ENCODE results near the gene ASB7.

Gene ASB7

DNA sequence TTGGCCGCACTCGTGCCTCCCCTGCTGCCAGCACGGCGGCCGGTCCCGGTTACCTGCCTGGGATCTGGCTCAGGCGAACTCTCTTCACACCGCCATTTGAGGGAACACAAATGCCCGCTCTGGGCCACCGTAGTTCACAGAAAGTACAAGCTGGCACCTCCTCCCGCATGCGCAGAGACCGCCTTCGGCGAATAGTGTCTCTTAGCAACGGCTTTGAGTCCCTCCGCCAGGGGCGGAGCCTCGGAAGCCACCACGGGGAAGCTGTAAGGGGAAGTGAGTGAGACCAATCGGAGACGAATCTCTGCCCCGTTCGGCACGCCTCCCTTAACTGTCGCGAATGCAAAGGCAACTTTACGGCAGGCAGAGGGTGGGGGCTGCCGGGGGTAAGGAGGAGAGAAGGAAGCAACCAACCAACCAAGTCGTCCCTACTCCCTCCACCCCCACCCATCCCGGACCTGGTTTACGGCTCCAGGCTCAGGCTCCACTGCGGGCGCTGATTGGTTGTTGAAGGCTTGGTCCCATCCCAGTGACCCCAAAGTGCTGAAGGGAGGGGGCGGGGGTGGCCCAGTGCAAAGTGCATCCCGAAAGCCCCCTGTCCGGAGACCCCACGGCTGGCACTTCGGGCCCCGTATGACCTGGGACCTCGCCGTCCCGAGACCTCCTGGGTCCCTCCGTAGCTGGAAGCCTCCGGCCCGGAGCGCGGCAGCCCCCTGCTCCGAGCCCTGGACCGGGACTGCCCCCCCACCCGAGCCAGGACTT is at the start of gene ASB7, which contains the start of gene LINS1 (continued):
- TF ChIP-seq ZNF404 (tag by site-specific recombination; IDR thresholded peaks at IDR 0.05), result no peak
- TF ChIP-seq SCRT1 (tag by site-specific recombination; IDR thresholded peaks at IDR 0.05; ENCODE audit: borderline replicate concordance), result no peak
- TF ChIP-seq ZNF23 (tag by site-specific recombination; IDR thresholded peaks at IDR 0.05; ENCODE audit: borderline replicate concordance), result no peak
- TF ChIP-seq ZBTB20 (tag by site-specific recombination; IDR thresholded peaks at IDR 0.05), result no peak; the same call in 1 of the 2 replicates
- no peak for TF ChIP-seq ZNF248 (tag by site-specific recombination; IDR thresholded peaks at IDR 0.05)
- no peak for TF ChIP-seq ZNF514 (tag by site-specific recombination; IDR thresholded peaks at IDR 0.05)
- no peak for TF ChIP-seq ZNF211 (tag by site-specific recombination; IDR thresholded peaks at IDR 0.05; ENCODE audit: low read depth)
- no peak for TF ChIP-seq ZNF155 (tag by site-specific recombination; IDR thresholded peaks at IDR 0.05)
- no peak for TF ChIP-seq KLF1 (tag by site-specific recombination; IDR thresholded peaks at IDR 0.05)
- TF ChIP-seq ZNF169 (tag by site-specific recombination; IDR thresholded peaks at IDR 0.05), result no peak
- TF ChIP-seq, protein P1, sequence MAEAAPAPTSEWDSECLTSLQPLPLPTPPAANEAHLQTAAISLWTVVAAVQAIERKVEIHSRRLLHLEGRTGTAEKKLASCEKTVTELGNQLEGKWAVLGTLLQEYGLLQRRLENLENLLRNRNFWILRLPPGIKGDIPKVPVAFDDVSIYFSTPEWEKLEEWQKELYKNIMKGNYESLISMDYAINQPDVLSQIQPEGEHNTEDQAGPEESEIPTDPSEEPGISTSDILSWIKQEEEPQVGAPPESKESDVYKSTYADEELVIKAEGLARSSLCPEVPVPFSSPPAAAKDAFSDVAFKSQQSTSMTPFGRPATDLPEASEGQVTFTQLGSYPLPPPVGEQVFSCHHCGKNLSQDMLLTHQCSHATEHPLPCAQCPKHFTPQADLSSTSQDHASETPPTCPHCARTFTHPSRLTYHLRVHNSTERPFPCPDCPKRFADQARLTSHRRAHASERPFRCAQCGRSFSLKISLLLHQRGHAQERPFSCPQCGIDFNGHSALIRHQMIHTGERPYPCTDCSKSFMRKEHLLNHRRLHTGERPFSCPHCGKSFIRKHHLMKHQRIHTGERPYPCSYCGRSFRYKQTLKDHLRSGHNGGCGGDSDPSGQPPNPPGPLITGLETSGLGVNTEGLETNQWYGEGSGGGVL (tag by site-specific recombination; IDR thresholded peaks at IDR 0.05), result no peak
- TF ChIP-seq, protein P2, sequence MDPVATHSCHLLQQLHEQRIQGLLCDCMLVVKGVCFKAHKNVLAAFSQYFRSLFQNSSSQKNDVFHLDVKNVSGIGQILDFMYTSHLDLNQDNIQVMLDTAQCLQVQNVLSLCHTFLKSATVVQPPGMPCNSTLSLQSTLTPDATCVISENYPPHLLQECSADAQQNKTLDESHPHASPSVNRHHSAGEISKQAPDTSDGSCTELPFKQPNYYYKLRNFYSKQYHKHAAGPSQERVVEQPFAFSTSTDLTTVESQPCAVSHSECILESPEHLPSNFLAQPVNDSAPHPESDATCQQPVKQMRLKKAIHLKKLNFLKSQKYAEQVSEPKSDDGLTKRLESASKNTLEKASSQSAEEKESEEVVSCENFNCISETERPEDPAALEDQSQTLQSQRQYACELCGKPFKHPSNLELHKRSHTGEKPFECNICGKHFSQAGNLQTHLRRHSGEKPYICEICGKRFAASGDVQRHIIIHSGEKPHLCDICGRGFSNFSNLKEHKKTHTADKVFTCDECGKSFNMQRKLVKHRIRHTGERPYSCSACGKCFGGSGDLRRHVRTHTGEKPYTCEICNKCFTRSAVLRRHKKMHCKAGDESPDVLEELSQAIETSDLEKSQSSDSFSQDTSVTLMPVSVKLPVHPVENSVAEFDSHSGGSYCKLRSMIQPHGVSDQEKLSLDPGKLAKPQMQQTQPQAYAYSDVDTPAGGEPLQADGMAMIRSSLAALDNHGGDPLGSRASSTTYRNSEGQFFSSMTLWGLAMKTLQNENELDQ (tag by site-specific recombination; IDR thresholded peaks at IDR 0.05; ENCODE audit: low read depth), result no peak
- TF ChIP-seq ZFP3 (tag by site-specific recombination; IDR thresholded peaks at IDR 0.05; ENCODE audit: low read depth), result no peak
- TF ChIP-seq, protein P3, sequence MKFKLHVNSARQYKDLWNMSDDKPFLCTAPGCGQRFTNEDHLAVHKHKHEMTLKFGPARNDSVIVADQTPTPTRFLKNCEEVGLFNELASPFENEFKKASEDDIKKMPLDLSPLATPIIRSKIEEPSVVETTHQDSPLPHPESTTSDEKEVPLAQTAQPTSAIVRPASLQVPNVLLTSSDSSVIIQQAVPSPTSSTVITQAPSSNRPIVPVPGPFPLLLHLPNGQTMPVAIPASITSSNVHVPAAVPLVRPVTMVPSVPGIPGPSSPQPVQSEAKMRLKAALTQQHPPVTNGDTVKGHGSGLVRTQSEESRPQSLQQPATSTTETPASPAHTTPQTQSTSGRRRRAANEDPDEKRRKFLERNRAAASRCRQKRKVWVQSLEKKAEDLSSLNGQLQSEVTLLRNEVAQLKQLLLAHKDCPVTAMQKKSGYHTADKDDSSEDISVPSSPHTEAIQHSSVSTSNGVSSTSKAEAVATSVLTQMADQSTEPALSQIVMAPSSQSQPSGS (tag by site-specific recombination; IDR thresholded peaks at IDR 0.05; ENCODE audit: low read depth), result no peak
- TF ChIP-seq ZNF747 (tag by site-specific recombination; IDR thresholded peaks at IDR 0.05), result no peak
- no peak for TF ChIP-seq RBAK (tag by site-specific recombination; IDR thresholded peaks at IDR 0.05)
- peak; percentile 73; the same call in 1 of the 2 replicates for TF ChIP-seq ZSCAN30 (tag by site-specific recombination; IDR thresholded peaks at IDR 0.05)
- TF ChIP-seq ZNF423 (tag by site-specific recombination; IDR thresholded peaks at IDR 0.05), result no peak
- peak; percentile 42; the same call in 1 of the 2 replicates for TF ChIP-seq ZNF341 (tag by site-specific recombination; IDR thresholded peaks at IDR 0.05; ENCODE audit: low read depth)
- no peak for TF ChIP-seq FEZF1 (tag by site-specific recombination; IDR thresholded peaks at IDR 0.05)
- TF ChIP-seq ZNF677 (tag by site-specific recombination; IDR thresholded peaks at IDR 0.05), result no peak
- TF ChIP-seq GLIS2 (tag by site-specific recombination; IDR thresholded peaks at IDR 0.05), result peak; percentile 98
- TF ChIP-seq, protein P4, sequence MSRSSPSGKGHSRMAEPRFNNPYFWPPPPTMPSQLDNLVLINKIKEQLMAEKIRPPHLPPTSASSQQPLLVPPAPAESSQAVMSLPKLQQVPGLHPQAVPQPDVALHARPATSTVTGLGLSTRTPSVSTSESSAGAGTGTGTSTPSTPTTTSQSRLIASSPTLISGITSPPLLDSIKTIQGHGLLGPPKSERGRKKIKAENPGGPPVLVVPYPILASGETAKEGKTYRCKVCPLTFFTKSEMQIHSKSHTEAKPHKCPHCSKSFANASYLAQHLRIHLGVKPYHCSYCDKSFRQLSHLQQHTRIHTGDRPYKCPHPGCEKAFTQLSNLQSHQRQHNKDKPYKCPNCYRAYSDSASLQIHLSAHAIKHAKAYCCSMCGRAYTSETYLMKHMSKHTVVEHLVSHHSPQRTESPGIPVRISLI (tag by site-specific recombination; IDR thresholded peaks at IDR 0.05), result no peak
- peak; percentile 47; the same call in 1 of the 2 replicates for TF ChIP-seq ZNF366 (tag by site-specific recombination; conservative IDR thresholded peaks at IDR 0.05)
- TF ChIP-seq, protein P5, sequence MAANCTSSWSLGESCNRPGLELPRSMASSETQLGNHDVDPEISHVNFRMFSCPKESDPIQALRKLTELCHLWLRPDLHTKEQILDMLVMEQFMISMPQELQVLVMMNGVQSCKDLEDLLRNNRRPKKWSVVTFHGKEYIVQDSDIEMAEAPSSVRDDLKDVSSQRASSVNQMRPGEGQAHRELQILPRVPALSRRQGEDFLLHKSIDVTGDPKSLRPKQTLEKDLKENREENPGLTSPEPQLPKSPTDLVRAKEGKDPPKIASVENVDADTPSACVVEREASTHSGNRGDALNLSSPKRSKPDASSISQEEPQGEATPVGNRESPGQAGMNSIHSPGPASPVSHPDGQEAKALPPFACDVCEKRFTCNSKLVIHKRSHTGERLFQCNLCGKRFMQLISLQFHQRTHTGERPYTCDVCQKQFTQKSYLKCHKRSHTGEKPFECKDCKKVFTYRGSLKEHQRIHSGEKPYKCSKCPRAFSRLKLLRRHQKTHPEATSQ (tag by site-specific recombination; IDR thresholded peaks at IDR 0.05), result peak; percentile 73; the same call in 1 of the 2 replicates
- TF ChIP-seq ZSCAN16 (tag by site-specific recombination; IDR thresholded peaks at IDR 0.05), result 0 out of 2 replicates have a peak, but pooled peaks have one; percentile 27
- TF ChIP-seq, protein P6, sequence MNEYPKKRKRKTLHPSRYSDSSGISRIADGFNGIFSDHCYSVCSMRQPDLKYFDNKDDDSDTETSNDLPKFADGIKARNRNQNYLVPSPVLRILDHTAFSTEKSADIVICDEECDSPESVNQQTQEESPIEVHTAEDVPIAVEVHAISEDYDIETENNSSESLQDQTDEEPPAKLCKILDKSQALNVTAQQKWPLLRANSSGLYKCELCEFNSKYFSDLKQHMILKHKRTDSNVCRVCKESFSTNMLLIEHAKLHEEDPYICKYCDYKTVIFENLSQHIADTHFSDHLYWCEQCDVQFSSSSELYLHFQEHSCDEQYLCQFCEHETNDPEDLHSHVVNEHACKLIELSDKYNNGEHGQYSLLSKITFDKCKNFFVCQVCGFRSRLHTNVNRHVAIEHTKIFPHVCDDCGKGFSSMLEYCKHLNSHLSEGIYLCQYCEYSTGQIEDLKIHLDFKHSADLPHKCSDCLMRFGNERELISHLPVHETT (tag by site-specific recombination; IDR thresholded peaks at IDR 0.05), result peak; percentile 77; the same call in 1 of the 2 replicates
- TF ChIP-seq WT1 (tag by site-specific recombination; IDR thresholded peaks at IDR 0.05), result peak; percentile 66

Measured in HEK293 (cell line).